ENCODE data around the gene CDT1.

Gene CDT1

GRCh38 chr16:88840600-88841215, 37.1 kb downstream of the CDT1 start:
- FAIRE-seq = no peak

- no peak for FAIRE-seq
Observed at GRCh38 chr16:88841521-88842307, 38.1 kb downstream of the CDT1 start.

GRCh38 chr16:88842308-88842756, 38.7 kb downstream of the CDT1 start:
- FAIRE-seq = no peak

GRCh38 chr16:88842806-88843205, 39.2 kb downstream of the CDT1 start:
- FAIRE-seq = no peak

- FAIRE-seq = no peak
Observed at GRCh38 chr16:88843256-88843655, 39.7 kb downstream of the CDT1 start.

- no peak for FAIRE-seq
Observed at GRCh38 chr16:88844419-88845036, 40.9 kb downstream of the CDT1 start.

GRCh38 chr16:88846088-88846487, 42.5 kb downstream of the CDT1 start:
- FAIRE-seq = no peak

GRCh38 chr16:88847654-88848053, 44.1 kb downstream of the CDT1 start:
- no peak for FAIRE-seq

- FAIRE-seq = no peak
Observed at GRCh38 chr16:88848557-88848956, 45.0 kb downstream of the CDT1 start.

- FAIRE-seq = no peak
Observed at GRCh38 chr16:88850531-88851199, 47.1 kb downstream of the CDT1 start.

- no peak for FAIRE-seq
Observed at GRCh38 chr16:88851616-88852015, 48.0 kb downstream of the CDT1 start.

- no peak for FAIRE-seq
Observed at GRCh38 chr16:88853325-88853941, 49.8 kb downstream of the CDT1 start.

- FAIRE-seq = no peak
Observed at GRCh38 chr16:88854306-88855111, 50.9 kb downstream of the CDT1 start.

GRCh38 chr16:88855176-88855575, 51.6 kb downstream of the CDT1 start:
- no peak for FAIRE-seq

- FAIRE-seq = no peak
Observed at GRCh38 chr16:88855736-88856121, 52.1 kb downstream of the CDT1 start.

- FAIRE-seq = no peak
Observed at GRCh38 chr16:88856122-88856827, 52.7 kb downstream of the CDT1 start.

GRCh38 chr16:88856828-88857727, 53.5 kb downstream of the CDT1 start, which contains the start of the genes GALNS and TRAPPC2L:
TSS of gene GALNS (minus strand) at chr16:88856947. CDS start at chr16:88856877, 70 bp downstream.
TSS of gene TRAPPC2L (plus strand) at chr16:88857127. CDS start at chr16:88857151, 24 bp downstream.
- FAIRE-seq = no peak

GRCh38 chr16:88857728-88858339, 54.2 kb downstream of the CDT1 start:
- FAIRE-seq = no peak

Measured in TTC549 (cell line).